Spinal cord (tissue), 10 donors: ENCODE results near the gene INO80E. TPM values are rescaled to one million over a fixed set of nuclear protein-coding genes. Genes with fewer than 3 reads are reported as not detected.
A peak's percentile ranks its signal among the peaks of the same experiment; 100 is the strongest.

Experiments
- DNase-seq, 6 donors: peaks; one replicate each; pipeline versions ENCODE4 v3.0.0 to v3.0.0-alpha.2; 2013 to 2015; ENCODE audit warnings: low spot score in 6 of 6, low read depth in 4 of 6
- H3K27ac ChIP-seq: one replicate; pipeline ENCODE4 v1.5.1; 2013; ENCODE audit warnings: low read depth, low read length, control low read depth
- H3K27me3 ChIP-seq: one replicate; pipeline ENCODE4 v1.6.1; 2013; ENCODE audit warnings: low read length; ENCODE audit not compliant: control insufficient read depth, insufficient read depth
- H3K36me3 ChIP-seq: one replicate; pipeline ENCODE4 v1.6.1; 2013; ENCODE audit warnings: low read length; ENCODE audit not compliant: control insufficient read depth, insufficient read depth
- H3K4me1 ChIP-seq: one replicate; pipeline ENCODE4 v1.6.1; 2013; ENCODE audit warnings: low read length; ENCODE audit not compliant: control insufficient read depth, insufficient read depth
- H3K4me3 ChIP-seq: one replicate; pipeline ENCODE4 v1.5.1; 2013; ENCODE audit warnings: low read depth, low read length, control low read depth
- H3K9me3 ChIP-seq: one replicate; pipeline ENCODE4 v1.6.1; 2013; ENCODE audit warnings: low read length; ENCODE audit not compliant: control insufficient read depth, insufficient read depth
- WGBS: methylation state at CpG from one replicate; pipeline ENCODE4 v1.1.5; 2013; ENCODE audit warnings: missing lambda C conversion rate; ENCODE audit not compliant: insufficient coverage; 5-methylcytosine and 5-hydroxymethylcytosine counted together
- polyA plus RNA-seq, 2 donors: library from polyadenylated mRNA; unstranded; fragments of 120-200 nt; gene quantifications; one replicate each; pipeline ENCODE4 v1.2.1, GENCODE V29; 2013; ENCODE audit not compliant: insufficient read length in 2 of 2
- total RNA-seq, 2 donors: library from RNA; depleted of rRNA in 1 of 2; stranded (reverse); fragments of 120-200 nt in 1 of 2; fragments of >200 nt in 1 of 2; gene quantifications; one replicate each; pipeline versions ENCODE4 v1.2.3 to v1.2.4, GENCODE V29; 2013 to 2014
- donor health status: healthy.

The INO80E gene
- total and polyA plus RNA-seq, 4 donors: 24.9 to 70.9 (median 58.5) TPM

DNA sequence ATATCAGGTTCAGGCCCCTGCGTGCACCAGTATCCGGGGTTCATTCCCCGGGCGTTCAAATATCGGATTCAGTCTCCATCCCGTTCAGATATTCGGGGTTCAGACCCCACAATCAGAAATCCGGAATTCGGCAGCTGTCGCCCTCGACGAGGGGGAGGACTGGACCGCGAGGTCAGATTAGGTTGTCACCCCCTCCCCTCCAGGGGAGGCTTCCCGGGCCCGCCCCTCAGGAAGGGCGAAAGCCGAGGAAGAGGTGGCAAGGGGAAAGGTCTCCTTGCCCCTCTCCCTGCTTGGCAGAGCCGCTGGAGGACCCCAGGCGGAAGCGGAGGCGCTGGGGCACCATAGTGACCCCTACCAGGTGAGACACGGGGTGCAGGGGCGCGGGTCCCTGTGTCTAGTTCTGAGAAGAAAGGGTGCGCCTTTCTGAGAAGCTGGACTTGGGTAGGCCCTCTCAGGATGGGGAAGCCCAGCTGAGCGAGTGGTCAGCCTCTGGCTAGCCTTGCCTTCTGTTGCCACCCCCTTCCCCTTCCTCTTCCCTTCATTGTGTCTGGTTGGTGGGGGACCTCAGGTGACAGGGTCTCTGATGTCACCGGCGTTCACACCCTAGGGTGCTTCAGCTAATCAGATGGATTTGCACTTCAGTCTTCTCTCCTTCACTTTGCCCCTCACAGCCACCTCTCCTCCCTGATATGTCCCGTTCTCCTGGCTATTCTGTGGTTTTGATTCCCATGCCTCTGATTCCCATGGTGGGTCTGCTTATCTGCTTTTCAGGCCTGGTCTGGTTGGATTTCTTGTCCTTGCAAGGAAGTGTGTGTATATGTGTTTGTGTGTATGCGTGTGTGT is 21.5 kb upstream of the INO80E start:
- H3K4me3 ChIP-seq: peak overlapping the region; percentile 98
- peaks cover 37% of the 10 kb centered on the region for H3K4me1 ChIP-seq
- peak in 2 of 6 donors; percentile 24 to 30 for DNase-seq
- no peaks in the 10 kb centered on the region for H3K9me3 ChIP-seq
- H3K36me3 ChIP-seq: peaks cover 42% of the 10 kb centered on the region
- WGBS: 1% methylated on average over 20 of the region's 31 CpGs
- H3K27ac ChIP-seq: peak overlapping the region; percentile 96
- H3K27me3 ChIP-seq: no peaks in the 10 kb centered on the region

DNA sequence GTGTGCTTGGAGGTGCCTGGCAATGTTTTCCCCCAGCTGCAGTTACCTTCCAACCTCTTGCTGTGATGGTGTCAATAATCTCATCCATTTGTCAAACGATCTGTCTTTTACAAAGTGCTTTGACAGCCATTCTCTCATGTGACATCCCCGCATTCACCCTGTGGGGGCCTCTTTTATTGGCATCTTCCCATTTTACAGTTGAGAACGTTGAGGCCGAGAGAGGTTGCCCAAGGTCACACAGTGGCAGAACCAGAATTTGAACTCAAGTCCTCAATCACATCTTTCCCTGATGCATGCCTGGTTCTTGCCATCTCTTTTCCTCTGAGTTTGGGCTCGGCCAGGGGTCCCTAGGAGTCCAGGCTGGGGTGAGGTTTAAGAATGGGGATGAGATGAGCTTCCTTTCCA is 20.9 kb upstream of the INO80E start:
- WGBS: 69% methylated on average over 4 of the region's 5 CpGs
- Histone ChIP-seq H3K4me3 (peak overlapping the region; percentile 98), H3K9me3 (no peaks in the 10 kb centered on the region), H3K4me1 (peaks cover 37% of the 10 kb centered on the region), H3K36me3 (peaks cover 42% of the 10 kb centered on the region), H3K27me3 (no peaks in the 10 kb centered on the region), H3K27ac (no peak overlapping the region)
- DNase-seq: no peak

DNA sequence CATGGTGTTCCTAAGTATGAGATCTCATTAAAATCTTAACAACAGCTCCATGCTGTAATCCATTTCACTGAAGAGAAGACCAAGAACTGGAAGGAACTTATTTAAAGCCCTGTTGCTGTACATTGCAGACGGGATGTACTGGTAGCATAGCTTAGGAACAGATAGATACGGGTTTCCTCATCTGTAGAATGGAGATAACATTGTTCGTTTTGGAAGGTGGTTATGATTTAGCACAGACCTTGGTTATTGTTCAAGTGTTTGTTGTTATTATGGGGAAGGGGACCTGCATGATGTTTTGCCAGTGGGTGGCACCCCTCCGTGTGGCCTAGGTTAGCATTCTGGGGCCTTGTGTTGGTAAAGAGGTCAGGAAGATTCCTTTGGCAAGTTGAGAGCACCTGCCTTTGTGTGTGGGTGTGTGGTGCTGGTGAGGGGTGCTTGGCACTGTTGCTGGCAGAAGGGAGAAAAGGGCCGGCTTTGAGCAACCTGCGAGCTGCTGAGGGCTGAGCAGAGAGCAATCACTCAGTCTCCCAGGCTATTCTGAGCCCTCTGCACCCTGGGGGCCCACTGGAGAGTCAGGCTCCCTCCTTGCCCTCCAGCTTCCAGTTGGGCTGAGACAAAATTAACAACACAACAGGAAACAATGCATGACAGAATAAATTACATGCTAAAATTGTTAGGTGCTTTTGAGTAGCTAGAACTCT is 20.1 kb upstream of the INO80E start:
- WGBS: 19% methylated on average over 6 of the region's 6 CpGs
- DNase-seq: no peak
- no peaks in the 10 kb centered on the region for H3K9me3 ChIP-seq

DNA sequence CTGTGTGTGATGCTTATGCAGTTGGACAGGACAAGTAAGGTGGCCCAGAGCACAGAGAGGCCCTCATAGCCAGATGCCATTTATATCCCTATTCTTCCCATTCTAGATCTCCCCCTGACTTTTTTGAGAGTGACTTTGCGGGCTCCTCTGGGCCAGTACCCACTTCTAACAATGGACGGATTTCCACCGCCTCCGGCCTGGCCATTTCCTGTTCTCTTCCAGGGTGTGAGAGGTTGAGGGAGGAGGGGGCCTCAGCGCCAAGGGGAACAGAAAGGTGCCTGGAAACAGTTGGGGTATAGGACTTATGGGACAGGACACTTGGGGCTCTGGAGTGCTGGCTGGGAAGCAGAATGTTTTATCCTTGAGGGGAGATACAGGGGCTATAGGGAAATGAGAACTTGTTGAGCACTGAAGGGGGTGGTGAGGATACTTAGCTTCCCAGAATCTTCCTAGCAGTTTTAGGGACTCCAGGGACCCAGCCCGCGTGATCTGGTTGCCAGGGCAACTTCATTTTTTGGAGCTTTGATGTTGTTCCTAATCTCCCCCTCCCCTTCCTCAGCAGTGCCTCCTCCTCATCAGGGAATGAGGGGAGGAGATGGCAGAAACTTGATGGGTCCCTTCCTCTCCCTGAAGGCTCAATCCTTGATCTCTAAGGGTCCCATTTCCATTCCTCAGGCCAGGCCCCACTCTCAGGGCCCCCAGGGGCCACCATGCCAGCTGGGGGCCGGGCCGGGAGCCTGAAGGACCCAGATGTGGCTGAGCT is 18.8 kb upstream of the INO80E start:
- Histone ChIP-seq H3K4me1 (peaks cover 37% of the 10 kb centered on the region), H3K27me3 (no peaks in the 10 kb centered on the region), H3K27ac (no peak overlapping the region), H3K36me3 (peaks cover 44% of the 10 kb centered on the region), H3K4me3 (no peak overlapping the region), H3K9me3 (no peaks in the 10 kb centered on the region)
- WGBS: 80% methylated on average over 6 of the region's 9 CpGs
- no peak for DNase-seq

More for the DNA sequence above, 20.1 kb upstream of the INO80E start:
- no peaks in the 10 kb centered on the region for H3K27me3 ChIP-seq
- H3K4me3 ChIP-seq: peak overlapping the region; percentile 19
- peaks cover 37% of the 10 kb centered on the region for H3K4me1 ChIP-seq
- no peak overlapping the region for H3K27ac ChIP-seq
- peaks cover 39% of the 10 kb centered on the region for H3K36me3 ChIP-seq

DNA sequence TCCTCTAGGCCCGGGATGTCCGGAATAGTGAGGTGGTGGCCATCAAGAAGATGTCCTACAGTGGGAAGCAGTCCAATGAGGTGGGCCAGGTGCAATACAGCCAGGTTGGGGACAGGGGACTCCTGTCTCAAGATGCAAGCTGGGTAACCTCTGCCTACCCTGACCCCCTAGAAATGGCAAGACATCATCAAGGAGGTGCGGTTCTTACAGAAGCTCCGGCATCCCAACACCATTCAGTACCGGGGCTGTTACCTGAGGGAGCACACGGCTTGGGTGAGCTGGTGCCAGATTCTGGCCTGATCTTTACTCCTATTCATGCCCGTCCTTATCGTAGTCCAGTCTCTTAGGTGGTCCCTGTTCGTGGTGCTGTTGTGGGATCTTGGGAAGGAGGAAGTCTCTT is 18.0 kb upstream of the INO80E start:
- WGBS: 100% methylated on average over 5 of the region's 9 CpGs
- no peak for DNase-seq

DNA sequence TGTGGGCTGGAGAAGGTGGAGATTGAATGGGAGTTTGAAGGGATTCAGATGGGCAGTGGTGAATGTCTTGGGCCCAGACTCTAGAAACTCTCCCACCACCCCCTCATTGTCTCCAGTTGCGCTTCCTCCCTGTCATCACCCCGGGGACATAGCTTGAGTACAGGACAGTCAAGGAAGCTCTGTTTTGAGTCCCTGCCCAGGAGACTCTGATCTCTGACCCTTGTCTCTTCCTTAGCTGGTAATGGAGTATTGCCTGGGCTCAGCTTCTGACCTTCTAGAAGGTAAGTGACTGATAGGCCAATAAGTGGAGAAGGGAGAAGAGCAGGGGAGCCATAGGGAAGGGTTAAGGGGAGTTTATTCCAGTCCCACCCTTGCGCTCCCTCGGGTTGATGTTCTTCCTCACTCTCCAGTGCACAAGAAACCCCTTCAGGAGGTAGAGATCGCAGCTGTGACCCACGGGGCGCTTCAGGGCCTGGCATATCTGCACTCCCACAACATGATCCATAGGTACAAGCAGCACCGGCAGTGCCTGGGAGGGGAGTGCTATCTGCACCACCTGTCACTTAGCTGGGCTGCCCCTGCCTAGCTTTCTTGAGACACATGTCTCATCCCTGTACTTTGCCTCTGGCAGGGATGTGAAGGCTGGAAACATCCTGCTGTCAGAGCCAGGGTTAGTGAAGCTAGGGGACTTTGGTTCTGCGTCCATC is 17.3 kb upstream of the INO80E start:
- Histone ChIP-seq H3K9me3 (no peaks in the 10 kb centered on the region), H3K4me3 (no peak overlapping the region), H3K4me1 (peaks cover 33% of the 10 kb centered on the region), H3K27me3 (no peaks in the 10 kb centered on the region), H3K27ac (no peak overlapping the region), H3K36me3 (peaks cover 59% of the 10 kb centered on the region)
- no peak for DNase-seq
- 97% methylated on average over 6 of the region's 9 CpGs for WGBS

More for the DNA sequence above, 18.0 kb upstream of the INO80E start:
- Histone ChIP-seq H3K36me3 (peaks cover 53% of the 10 kb centered on the region), H3K4me1 (peaks cover 37% of the 10 kb centered on the region), H3K9me3 (no peaks in the 10 kb centered on the region), H3K27me3 (no peaks in the 10 kb centered on the region), H3K4me3 (no peak overlapping the region), H3K27ac (no peak overlapping the region)

DNA sequence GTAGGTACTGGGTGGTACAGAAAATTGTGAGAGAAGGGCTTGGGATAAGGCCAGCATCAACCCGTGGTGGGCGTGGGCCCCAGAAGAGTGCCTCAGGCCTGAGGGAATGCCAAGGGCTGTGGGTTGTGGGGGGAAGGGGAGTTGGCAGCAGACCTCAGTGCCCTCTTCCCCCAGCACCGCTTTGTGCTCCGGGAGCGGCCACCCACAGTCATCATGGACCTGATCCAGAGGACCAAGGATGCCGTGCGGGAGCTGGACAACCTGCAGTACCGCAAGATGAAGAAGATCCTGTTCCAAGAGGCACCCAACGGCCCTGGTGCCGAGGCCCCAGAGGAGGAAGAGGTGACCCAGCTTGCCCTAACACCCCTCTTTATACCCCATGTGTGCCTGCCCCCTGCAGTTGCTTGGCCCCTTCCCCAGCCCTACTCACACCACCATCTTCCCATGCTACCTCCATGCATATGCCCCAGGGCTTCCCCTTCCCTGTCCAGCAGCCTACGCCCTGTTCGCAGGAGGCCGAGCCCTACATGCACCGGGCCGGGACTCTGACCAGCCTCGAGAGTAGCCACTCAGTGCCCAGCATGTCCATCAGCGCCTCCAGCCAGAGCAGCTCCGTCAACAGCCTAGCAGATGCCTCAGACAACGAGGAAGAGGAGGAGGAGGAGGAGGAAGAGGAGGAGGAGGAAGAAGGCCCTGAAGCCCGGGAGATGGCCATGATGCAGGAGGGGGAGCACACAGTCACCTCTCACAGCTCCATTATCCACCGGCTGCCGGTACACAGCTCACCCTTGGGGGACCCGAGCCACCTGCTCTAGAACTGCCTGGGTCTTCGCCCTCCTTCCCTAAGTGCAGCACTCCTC is 13.3 kb upstream of the INO80E start:
- no peaks in the 10 kb centered on the region for H3K27me3 ChIP-seq
- WGBS: 94% methylated on average over 19 of the region's 24 CpGs
- no peak for DNase-seq
- no peaks in the 10 kb centered on the region for H3K9me3 ChIP-seq
- no peak overlapping the region for H3K4me3 ChIP-seq
- H3K27ac ChIP-seq: no peak overlapping the region
- peaks cover 4% of the 10 kb centered on the region for H3K4me1 ChIP-seq
- H3K36me3 ChIP-seq: peaks cover 92% of the 10 kb centered on the region

DNA sequence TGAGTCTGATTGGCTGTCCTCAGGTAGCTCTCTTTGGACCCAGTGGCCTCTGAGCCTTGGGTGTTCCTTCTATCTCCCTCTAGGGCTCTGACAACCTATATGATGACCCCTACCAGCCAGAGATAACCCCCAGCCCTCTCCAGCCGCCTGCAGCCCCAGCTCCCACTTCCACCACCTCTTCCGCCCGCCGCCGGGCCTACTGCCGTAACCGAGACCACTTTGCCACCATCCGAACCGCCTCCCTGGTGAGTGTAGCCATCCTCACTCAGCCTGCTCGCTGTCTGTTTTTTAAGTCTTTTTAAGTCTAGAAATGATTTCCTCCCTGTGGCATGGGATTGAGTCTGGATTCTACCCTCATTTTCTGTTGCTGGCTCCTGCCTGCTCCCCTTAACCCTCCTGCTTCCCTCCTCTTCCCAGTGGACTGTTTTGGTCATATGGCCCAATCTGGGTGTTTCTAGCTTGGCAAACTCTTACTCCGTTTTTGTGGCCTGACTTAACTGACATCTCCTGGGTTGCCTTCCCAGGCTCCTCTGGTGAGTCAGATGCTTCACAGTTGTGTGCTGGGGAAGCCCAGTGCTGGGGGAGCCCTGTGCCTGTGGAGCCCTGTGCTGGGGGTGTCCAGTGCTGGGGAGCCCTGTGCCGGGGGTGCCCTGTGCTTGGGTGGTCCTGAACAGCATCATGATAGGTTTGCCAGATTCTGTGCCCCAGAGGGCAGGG is 12.5 kb upstream of the INO80E start:
- Histone ChIP-seq H3K36me3 (peaks cover 92% of the 10 kb centered on the region), H3K9me3 (no peaks in the 10 kb centered on the region), H3K4me3 (no peak overlapping the region), H3K27me3 (no peaks in the 10 kb centered on the region), H3K4me1 (no peaks in the 10 kb centered on the region), H3K27ac (no peak overlapping the region)
- no peak for DNase-seq
- WGBS: 97% methylated on average over 11 of the region's 12 CpGs
